ENCODE measurements around the gene KREMEN2. TPM values are rescaled to one million over a fixed set of nuclear protein-coding genes. Genes with fewer than 3 reads are reported as not detected.

Gene KREMEN2
- total and polyA plus RNA-seq, 2 of the 8 experiments (the other 6 are each of a cell fraction or from before 2014, with no cell fraction given), result 6.6 to 7.0 TPM

- TF ChIP-seq CHD7 (IDR thresholded peaks at IDR 0.05; ENCODE audit: insufficient replicate concordance, low read length) (no peak), RXRA (IDR thresholded peaks at IDR 0.05; ENCODE audit: insufficient read depth, low read depth, low read length) (no peak), ATF2 (IDR thresholded peaks at IDR 0.05; ENCODE audit: low read length) (no peak)
Measured at GRCh38 chr16:2926650-2926999, 37.5 kb upstream of the KREMEN2 start (continued).
